Panc1 (cell line): ENCODE measurements around the gene MITF.

Source experiments
- CTCF ChIP-seq: fragments of 450-650 bp; IDR thresholded peaks from 2 replicates; pipeline ENCODE4 v1.5.1; 2017; ENCODE audit warnings: mild to moderate bottlenecking
- POLR2AphosphoS5 ChIP-seq: IDR thresholded peaks from 2 replicates; pipeline ENCODE4 v1.6.1; 2012; ENCODE audit warnings: mild to moderate bottlenecking, low read depth, low read length, moderate library complexity
- REST ChIP-seq, 2 experiments: IDR thresholded peaks; 2 replicates each; pipeline ENCODE4 v1.6.1; 2011 to 2012; ENCODE audit warnings: low read depth in 2 of 2, control low read depth in 1 of 2, low read length in 1 of 2, mild to moderate bottlenecking in 1 of 2, moderate library complexity in 1 of 2; ENCODE audit not compliant: insufficient read depth in 1 of 2
- SIN3A ChIP-seq: IDR thresholded peaks from 2 replicates; pipeline ENCODE4 v1.6.1; 2012; ENCODE audit warnings: low read depth, mild to moderate bottlenecking, low read length, moderate library complexity, borderline replicate concordance; ENCODE audit not compliant: insufficient read depth
- TCF7L2 ChIP-seq: IDR thresholded peaks from 2 replicates; pipeline ENCODE4 v1.6.1; 2011; ENCODE audit warnings: mild to moderate bottlenecking, low read depth, low read length, inconsistent platforms

GRCh38 chr3:69869643-69870042, 130.4 kb downstream of the MITF start:
- TF ChIP-seq SIN3A (no peak), CTCF (no peak), REST (IDR thresholded peaks at IDR 0.05; ENCODE audit: insufficient read depth in 1 of 2, low read depth in 2 of 2, low read length in 1 of 2) (no peak), POLR2AphosphoS5 (no peak), TCF7L2 (no peak)
